HCT116 (cell line): ENCODE results near the gene ZFTA. TPM values are rescaled to one million over a fixed set of nuclear protein-coding genes. Genes with fewer than 3 reads are reported as not detected.

Experiments
- ATAC-seq: fragments of 200-7000 bp; cut with Tn5 transposase; 2 replicates; pipeline ENCODE4 v1.9.1; 2020; ENCODE audit warnings: mild to moderate bottlenecking, moderate library complexity
- BruUV-seq: library from RNA; stranded (reverse); fragments of 400-500 nt; replicated peaks from 2 replicates; lab custom pipeline; 2021; lab: Mats Ljungman, UMichigan
- CTCF ChIA-PET: fragments of 300-600 bp; sonication (Branson Sonifier 250); formaldehyde crosslinking; loops from one replicate; lab custom pipeline; 2021; ENCODE audit warnings: antibody characterized with exemption; lab: Charles Lee
- POLR2A ChIA-PET: fragments of 300-600, 350-600 bp; sonication (Branson Sonifier 250); formaldehyde crosslinking; loops from one replicate; lab custom pipeline; 2021; ENCODE audit warnings: antibody characterized with exemption; lab: Charles Lee
- RAD21 ChIA-PET, 2 experiments: fragments of 300-600 bp; sonication (Branson Sonifier 250); formaldehyde crosslinking; loops; one replicate each; lab custom pipeline; 2023; ENCODE audit warnings: low total read pairs in 2 of 2; ENCODE audit not compliant: uncharacterized antibody in 2 of 2, unreplicated experiment in 2 of 2, low non-redundant PET in 1 of 2; lab: Charles Lee
- DNase-seq: peaks from one replicate; pipeline ENCODE4 v3.0.0-alpha.2; 2010; ENCODE audit warnings: low read depth, low spot score
- H2AFZ ChIP-seq: fragments of 200-600 bp; shearing (Covaris generic), sonication (generic); 2 replicates; pipeline ENCODE4 v1.6.1; 2017; ENCODE audit warnings: low read depth, mixed run types, mixed read lengths, antibody characterized with exemption, low read length; ENCODE audit not compliant: poor library complexity, severe bottlenecking
- H3K27ac ChIP-seq: 2 replicates; pipeline ENCODE4 v1.5.1; 2012; ENCODE audit warnings: low read depth, low read length
- H3K27me3 ChIP-seq: fragments of 200-600 bp; sonication (generic); 2 replicates; pipeline ENCODE4 v1.6.1; 2016; ENCODE audit warnings: mixed run types, low read length, mixed read lengths; ENCODE audit not compliant: insufficient read depth
- H3K36me3 ChIP-seq, 2 experiments: fragments of 200-500 bp in 1 of 2; fragments of 200-600 bp in 1 of 2; sonication (Bioruptor generic) in 1 of 2; sonication (generic) in 1 of 2; 2 replicates each; pipeline versions ENCODE4 v1.5.1 to v1.6.1; 2014 to 2016; ENCODE audit warnings: low read length in 2 of 2, inconsistent platforms in 1 of 2, mixed read lengths in 1 of 2, mixed run types in 1 of 2; ENCODE audit not compliant: insufficient read depth in 2 of 2, control insufficient read depth in 1 of 2
- H3K4me1 ChIP-seq, 2 experiments: fragments of 200-600 bp in 1 of 2; sonication (generic) in 1 of 2; 2 replicates each; pipeline versions ENCODE4 v1.5.1 to v1.6.1; 2012 to 2017; ENCODE audit warnings: low read length in 2 of 2, inconsistent platforms in 1 of 2, mild to moderate bottlenecking in 1 of 2, mixed read lengths in 1 of 2, mixed run types in 1 of 2, moderate library complexity in 1 of 2; ENCODE audit not compliant: insufficient read depth in 2 of 2, control insufficient read depth in 1 of 2
- H3K4me2 ChIP-seq: fragments of 200-600 bp; sonication (generic); 2 replicates; pipeline ENCODE4 v1.6.1; 2017; ENCODE audit warnings: mixed run types, low read length, mixed read lengths
- H3K4me3 ChIP-seq, 2 experiments: fragments of 200-600 bp in 1 of 2; sonication (generic) in 1 of 2; replicated peaks in 1 of 2; 2 replicates each; pipeline ENCODE4 v1.5.1; 2011 to 2016; ENCODE audit warnings: low read length in 2 of 2, control low read depth in 1 of 2, low read depth in 1 of 2, mild to moderate bottlenecking in 1 of 2, mixed read lengths in 1 of 2, mixed run types in 1 of 2
- H3K79me2 ChIP-seq: fragments of 200-600 bp; sonication (generic); 2 replicates; pipeline ENCODE4 v1.6.1; 2017; ENCODE audit warnings: mild to moderate bottlenecking, mixed run types, low read length, moderate library complexity, mixed read lengths; ENCODE audit not compliant: insufficient read depth
- H3K9ac ChIP-seq: fragments of 200-600 bp; sonication (generic); 2 replicates; pipeline ENCODE4 v1.6.1; 2016; ENCODE audit warnings: low read length, mixed read lengths
- H3K9me2 ChIP-seq: fragments of 200-600 bp; sonication (generic), shearing (Covaris generic); 2 replicates; pipeline ENCODE4 v1.6.1; 2017; ENCODE audit warnings: mixed run types, mild to moderate bottlenecking, moderate library complexity; ENCODE audit not compliant: insufficient read depth
- H3K9me3 ChIP-seq, 2 experiments: fragments of 200-500 bp in 1 of 2; fragments of 200-600 bp in 1 of 2; sonication (Bioruptor generic) in 1 of 2; sonication (generic) in 1 of 2; 2 replicates each; pipeline ENCODE4 v1.6.1; 2014 to 2017; ENCODE audit warnings: low read length in 2 of 2, mixed read lengths in 2 of 2, inconsistent platforms in 1 of 2, low read depth in 1 of 2, mild to moderate bottlenecking in 1 of 2, mixed run types in 1 of 2, moderate library complexity in 1 of 2; ENCODE audit not compliant: control insufficient read depth in 1 of 2, insufficient read depth in 1 of 2
- H4K20me1 ChIP-seq: fragments of 200-600 bp; sonication (generic), shearing (Covaris generic); 2 replicates; pipeline ENCODE4 v1.6.1; 2017; ENCODE audit warnings: mixed run types, mild to moderate bottlenecking, moderate library complexity; ENCODE audit not compliant: insufficient read depth
- CBX3 ChIP-seq: IDR thresholded peaks from 2 replicates; pipeline ENCODE4 v1.6.1; 2012; ENCODE audit warnings: low read depth
- ELF1 ChIP-seq: IDR thresholded peaks from 2 replicates; pipeline ENCODE4 v1.6.1; 2012; ENCODE audit warnings: low read depth, borderline replicate concordance
- EZH2 ChIP-seq: fragments of 200-600 bp; sonication (generic); IDR thresholded peaks from 2 replicates; pipeline ENCODE4 v1.6.1; 2017; ENCODE audit warnings: antibody characterized with exemption, mixed run types
- EZH2phosphoT487 ChIP-seq: fragments of 200-600 bp; IDR thresholded peaks from 2 replicates; pipeline ENCODE4 v1.6.1; 2018; ENCODE audit warnings: antibody characterized with exemption, borderline replicate concordance
- JUND ChIP-seq: IDR thresholded peaks from 2 replicates; pipeline ENCODE4 v1.6.1; 2012
- RAD21 ChIP-seq: IDR thresholded peaks from 2 replicates; pipeline ENCODE4 v1.6.1; 2012; ENCODE audit warnings: low read depth, mild to moderate bottlenecking
- SIN3A ChIP-seq: IDR thresholded peaks from 2 replicates; pipeline ENCODE4 v1.6.1; 2012; ENCODE audit warnings: low read depth
- TCF7L2 ChIP-seq: IDR thresholded peaks from 2 replicates; pipeline ENCODE4 v1.7.0; 2011; ENCODE audit warnings: borderline replicate concordance, inconsistent platforms; ENCODE audit not compliant: insufficient read depth, insufficient read length; ENCODE audit errors: extremely low read depth
- YY1 ChIP-seq: IDR thresholded peaks from 2 replicates; pipeline ENCODE4 v1.6.1; 2011; ENCODE audit warnings: low read length, low read depth, moderate library complexity, mild to moderate bottlenecking; ENCODE audit not compliant: insufficient replicate concordance; ENCODE audit errors: extremely low read depth
- ZFX ChIP-seq: fragments of 450-650 bp; IDR thresholded peaks from 2 replicates; pipeline ENCODE4 v1.6.1; 2017
- ZNF274 ChIP-seq: fragments of 200-500 bp; sonication (Bioruptor generic); IDR thresholded peaks from 2 replicates; pipeline ENCODE4 v1.6.1; 2014; ENCODE audit warnings: mild to moderate bottlenecking, low read depth, low read length, inconsistent platforms
- intact Hi-C: fragments of 100-400 bp; cut with micrococcal nuclease; formaldehyde crosslinking; loops from 2 replicates; pipeline ENCODE4 v1.10.0; 2022
- total RNA-seq: library from RNA; stranded (reverse); gene quantifications from one replicate; pipeline ENCODE4 v1.2.1, GENCODE V29; 2021; ENCODE audit not compliant: unreplicated experiment
- TF ChIP-seq, protein P1 (sequence below): IDR thresholded peaks from 2 replicates; pipeline ENCODE4 v1.6.1; 2011; ENCODE audit warnings: mild to moderate bottlenecking, low read length, moderate library complexity; ENCODE audit not compliant: insufficient replicate concordance; ENCODE audit errors: extremely low read depth
- TF ChIP-seq, protein P2 (sequence below): IDR thresholded peaks from 2 replicates; pipeline ENCODE4 v1.6.1; 2012

The ZFTA gene
- total RNA-seq, 1 experiment from 2014 or later, result 14.7 TPM

DNA sequence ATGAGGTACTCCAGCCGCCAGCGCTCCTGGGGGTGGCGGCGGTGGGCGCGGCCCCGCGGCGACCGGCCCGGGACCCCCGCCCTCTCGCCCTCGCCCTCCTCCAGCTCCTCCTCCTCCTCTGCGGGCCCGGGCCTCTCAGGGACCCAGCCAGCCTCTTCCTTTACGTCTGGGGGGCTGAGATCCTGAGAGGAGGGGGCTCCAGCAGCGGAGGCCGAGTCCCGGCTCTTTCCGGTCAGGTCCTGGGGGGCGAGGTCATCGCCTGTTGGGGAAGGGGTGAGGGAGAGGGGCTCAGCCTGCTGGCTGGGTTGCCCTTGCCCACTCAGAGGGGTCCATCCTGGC, 4.3 kb downstream of the ZFTA start:
- Histone ChIP-seq H2AFZ (no peak overlapping the region), H4K20me1 (peaks cover 9% of the 10 kb centered on the region; the same call in 1 of the 2 replicates), H3K9me3 (no peaks in the 10 kb centered on the region), H3K9me2 (no peaks in the 10 kb centered on the region), H3K27ac (no peak overlapping the region), H3K9ac (no peak overlapping the region), H3K4me1 (peaks cover 10 to 20% of the 10 kb centered on the region in 2 experiments), H3K4me3 (no peak overlapping the region), H3K27me3 (no peaks in the 10 kb centered on the region), H3K36me3 (peaks cover 4 to 5% of the 10 kb centered on the region in 2 experiments; a peak in 2 of 4 replicates), H3K4me2 (no peak overlapping the region), H3K79me2 (peaks cover 21% of the 10 kb centered on the region)
- CTCF ChIA-PET, result no interaction called here
- RAD21 ChIA-PET, result no interaction called here
- DNase-seq, result no peak
- TF ChIP-seq SIN3A (no peak), ZNF274 (no peak), EZH2 (no peak), TCF7L2 (no peak), YY1 (no peak)
- no TSS peak for BruUV-seq
- intact Hi-C loops, result no loop called here
- no peak for ATAC-seq
- POLR2A ChIA-PET, result no interaction called here

DNA sequence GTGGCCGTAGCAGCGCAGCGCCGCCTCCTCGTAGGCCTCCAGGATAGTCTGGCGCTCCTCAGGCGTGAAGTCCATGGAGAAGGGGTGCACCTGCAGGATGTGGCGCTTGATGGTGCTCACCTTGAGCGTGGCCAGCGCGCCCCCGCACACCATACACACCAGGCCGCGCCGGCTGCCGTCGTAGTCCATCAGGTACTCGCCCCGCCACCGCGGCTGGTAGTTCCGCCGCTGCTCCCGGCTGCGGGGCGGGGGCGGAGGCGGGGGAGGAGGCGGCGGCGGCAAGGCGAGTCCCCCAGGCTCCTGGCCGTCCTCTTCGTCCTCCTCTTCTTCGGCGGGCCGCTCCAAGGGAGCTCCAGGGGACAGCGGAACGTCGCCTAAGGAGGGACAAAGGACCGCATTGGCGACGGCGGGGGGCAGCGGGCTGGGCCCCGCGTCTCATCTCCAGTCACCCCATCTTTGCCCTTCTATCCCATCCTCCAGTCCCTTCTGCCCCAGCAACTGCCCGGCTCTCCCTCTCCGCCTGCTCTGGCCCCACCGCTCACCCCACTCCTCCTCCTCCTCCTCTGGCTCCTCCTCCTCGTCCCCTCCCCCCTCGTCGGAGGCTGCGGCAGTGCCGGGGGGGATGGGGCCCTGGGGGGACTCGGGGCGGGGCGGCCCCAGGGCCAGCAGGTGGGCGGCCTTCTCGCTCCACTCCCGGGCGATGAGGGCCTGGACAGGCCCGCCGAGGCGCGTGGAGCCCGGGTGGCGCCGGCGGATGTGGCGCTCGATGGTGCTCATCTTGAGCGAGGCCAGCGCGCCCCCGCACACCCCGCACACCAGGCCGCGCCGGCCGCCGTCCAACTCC, 4.9 kb downstream of the ZFTA start:
- POLR2A ChIA-PET, result no interaction called here
- Histone ChIP-seq H3K9me3 (no peaks in the 10 kb centered on the region), H2AFZ (no peak overlapping the region), H3K79me2 (peaks cover 21% of the 10 kb centered on the region), H3K36me3 (peaks cover 4 to 5% of the 10 kb centered on the region in 2 experiments; a peak in 2 of 4 replicates), H3K4me3 (no peak overlapping the region), H3K9me2 (no peaks in the 10 kb centered on the region), H3K9ac (no peak overlapping the region), H3K4me1 (peaks cover 10 to 17% of the 10 kb centered on the region in 2 experiments), H4K20me1 (peaks cover 9% of the 10 kb centered on the region; the same call in 1 of the 2 replicates), H3K4me2 (no peak overlapping the region), H3K27me3 (no peaks in the 10 kb centered on the region), H3K27ac (no peak overlapping the region)
- intact Hi-C loops, result no loop called here
- no peak for DNase-seq
- ATAC-seq, result no peak
- CTCF ChIA-PET, result no interaction called here
- BruUV-seq, result no TSS peak
- RAD21 ChIA-PET, result no interaction called here
- TF ChIP-seq ELF1, result no peak
- TF ChIP-seq RAD21, result no peak
- TF ChIP-seq, protein P1, sequence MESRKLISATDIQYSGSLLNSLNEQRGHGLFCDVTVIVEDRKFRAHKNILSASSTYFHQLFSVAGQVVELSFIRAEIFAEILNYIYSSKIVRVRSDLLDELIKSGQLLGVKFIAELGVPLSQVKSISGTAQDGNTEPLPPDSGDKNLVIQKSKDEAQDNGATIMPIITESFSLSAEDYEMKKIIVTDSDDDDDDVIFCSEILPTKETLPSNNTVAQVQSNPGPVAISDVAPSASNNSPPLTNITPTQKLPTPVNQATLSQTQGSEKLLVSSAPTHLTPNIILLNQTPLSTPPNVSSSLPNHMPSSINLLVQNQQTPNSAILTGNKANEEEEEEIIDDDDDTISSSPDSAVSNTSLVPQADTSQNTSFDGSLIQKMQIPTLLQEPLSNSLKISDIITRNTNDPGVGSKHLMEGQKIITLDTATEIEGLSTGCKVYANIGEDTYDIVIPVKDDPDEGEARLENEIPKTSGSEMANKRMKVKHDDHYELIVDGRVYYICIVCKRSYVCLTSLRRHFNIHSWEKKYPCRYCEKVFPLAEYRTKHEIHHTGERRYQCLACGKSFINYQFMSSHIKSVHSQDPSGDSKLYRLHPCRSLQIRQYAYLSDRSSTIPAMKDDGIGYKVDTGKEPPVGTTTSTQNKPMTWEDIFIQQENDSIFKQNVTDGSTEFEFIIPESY, result no peak
- TF ChIP-seq ZNF274, result no peak
- TF ChIP-seq CBX3, result no peak
- no peak for TF ChIP-seq ZFX
- TF ChIP-seq EZH2phosphoT487, result no peak
- no peak for TF ChIP-seq EZH2
- TF ChIP-seq JUND, result no peak
- TF ChIP-seq, protein P2, sequence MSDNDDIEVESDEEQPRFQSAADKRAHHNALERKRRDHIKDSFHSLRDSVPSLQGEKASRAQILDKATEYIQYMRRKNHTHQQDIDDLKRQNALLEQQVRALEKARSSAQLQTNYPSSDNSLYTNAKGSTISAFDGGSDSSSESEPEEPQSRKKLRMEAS, result no peak
